HepG2 (cell line): Measurements from ENCODE around the gene LGALS8.

ENCODE experiments used
- CTCF ChIP-seq: sonication (generic); formaldehyde crosslinking; IDR thresholded peaks from 2 replicates; pipeline ENCODE4 v1.5.0; 2020; ENCODE audit warnings: mild to moderate bottlenecking, missing genetic modification reagents, moderate library complexity
- DPF2 ChIP-seq: sonication (generic); formaldehyde crosslinking; IDR thresholded peaks from 2 replicates; pipeline ENCODE4 v1.4.0; 2020; ENCODE audit warnings: mild to moderate bottlenecking, low read depth, missing genetic modification reagents, borderline replicate concordance
- GTF2F1 ChIP-seq: fragments of 150-350 bp; IDR thresholded peaks from 2 replicates; pipeline ENCODE4 v1.6.1; 2014; ENCODE audit warnings: low read length
- JUND ChIP-seq: sonication (generic); formaldehyde crosslinking; IDR thresholded peaks from 2 replicates; pipeline ENCODE4 v1.8.0; 2022; ENCODE audit warnings: mild to moderate bottlenecking, missing genetic modification reagents
- KAT7 ChIP-seq: IDR thresholded peaks from 2 replicates; pipeline ENCODE4 v1.6.1; 2018; ENCODE audit warnings: borderline replicate concordance, missing compliant biosample characterization
- MBNL3 ChIP-seq: fragments of 250-450 bp; sonication (Bioruptor Pico); conservative IDR thresholded peaks from 2 replicates; pipeline ENCODE4 v1.8.0; 2022; ENCODE audit warnings: mild to moderate bottlenecking, inconsistent platforms
- NPAS2 ChIP-seq: sonication (generic); formaldehyde crosslinking; IDR thresholded peaks from 2 replicates; pipeline ENCODE4 v1.8.0; 2022; ENCODE audit warnings: mild to moderate bottlenecking, missing genetic modification reagents, borderline replicate concordance
- POLR2AphosphoS5 ChIP-seq: IDR thresholded peaks from 2 replicates; pipeline ENCODE4 v1.6.1; 2012; ENCODE audit warnings: low read depth, low read length
- PREB ChIP-seq: sonication (generic); formaldehyde crosslinking; IDR thresholded peaks from 2 replicates; pipeline ENCODE4 v1.4.0; 2020; ENCODE audit warnings: missing genetic modification reagents
- SALL2 ChIP-seq: sonication (generic); formaldehyde crosslinking; IDR thresholded peaks from 2 replicates; pipeline ENCODE4 v1.8.1; 2023; ENCODE audit warnings: mild to moderate bottlenecking, missing genetic modification reagents, inconsistent platforms
- SNAPC5 ChIP-seq: sonication (generic); formaldehyde crosslinking; IDR thresholded peaks from 2 replicates; pipeline ENCODE4 v1.8.1; 2023; ENCODE audit warnings: mild to moderate bottlenecking, missing genetic modification reagents, borderline replicate concordance
- TARDBP ChIP-seq: sonication (generic); formaldehyde crosslinking; IDR thresholded peaks from 2 replicates; pipeline ENCODE4 v1.8.0; 2022; ENCODE audit warnings: mild to moderate bottlenecking, missing genetic modification reagents
- TFDP2 ChIP-seq: sonication (generic); formaldehyde crosslinking; IDR thresholded peaks from 2 replicates; pipeline ENCODE4 v1.4.0; 2020; ENCODE audit warnings: missing genetic modification reagents
- ZNF747 ChIP-seq: sonication (generic); formaldehyde crosslinking; IDR thresholded peaks from 2 replicates; pipeline ENCODE4 v1.8.1; 2023; ENCODE audit warnings: missing genetic modification reagents, mild to moderate bottlenecking, borderline replicate concordance

GRCh38 chr1:236492378-236492777 is 31.4 kb upstream of the LGALS8 start:
- TF ChIP-seq JUND (CRISPR knock-in tag) (no peak), POLR2AphosphoS5 (no peak), SNAPC5 (CRISPR knock-in tag) (no peak), CTCF (no peak), PREB (CRISPR knock-in tag) (no peak), TFDP2 (CRISPR knock-in tag) (no peak), TARDBP (CRISPR knock-in tag) (no peak), GTF2F1 (no peak), SALL2 (CRISPR knock-in tag) (no peak), KAT7 (CRISPR knock-in tag) (no peak; the same call in 1 of the 2 replicates), ZNF747 (CRISPR knock-in tag) (no peak), DPF2 (CRISPR knock-in tag) (no peak), NPAS2 (CRISPR knock-in tag) (no peak), MBNL3 (CRISPR knock-in tag) (no peak)
